H9 (cell line): ENCODE measurements around the gene ARL4D. TPM values are rescaled to one million over a fixed set of nuclear protein-coding genes. Genes with fewer than 3 reads are reported as not detected.

Experiments
- DNase-seq: peaks from one replicate; pipeline ENCODE4 v3.0.0-alpha.2; 2017
- H2AFZ ChIP-seq: one replicate; pipeline ENCODE4 v1.6.1; 2013; ENCODE audit warnings: mild to moderate bottlenecking, low read length, control low read depth, moderate library complexity
- H2AK5ac ChIP-seq: 2 replicates; pipeline ENCODE4 v1.6.1; 2013; ENCODE audit warnings: low read length, control low read depth, mixed read lengths; ENCODE audit not compliant: insufficient read length
- H2BK120ac ChIP-seq: one replicate; pipeline ENCODE4 v1.6.1; 2013; ENCODE audit warnings: low read depth, mild to moderate bottlenecking, low read length, control low read depth, inconsistent platforms; ENCODE audit not compliant: poor library complexity, severe bottlenecking
- H2BK12ac ChIP-seq: 2 replicates; pipeline ENCODE4 v1.6.1; 2013; ENCODE audit warnings: low read length, control low read depth, mixed read lengths, low read depth; ENCODE audit not compliant: insufficient read length
- H2BK15ac ChIP-seq: 2 replicates; pipeline ENCODE4 v1.6.1; 2013; ENCODE audit warnings: low read depth, low read length, control low read depth
- H2BK20ac ChIP-seq: one replicate; pipeline ENCODE4 v1.6.1; 2013; ENCODE audit warnings: low read depth, mild to moderate bottlenecking, low read length, control low read depth, inconsistent platforms; ENCODE audit not compliant: poor library complexity, severe bottlenecking
- H2BK5ac ChIP-seq: 2 replicates; pipeline ENCODE4 v1.6.1; 2013; ENCODE audit warnings: low read length, control low read depth, mixed read lengths; ENCODE audit not compliant: insufficient read length
- H3K14ac ChIP-seq: 2 replicates; pipeline ENCODE4 v1.6.1; 2013; ENCODE audit warnings: low read length, control low read depth; ENCODE audit not compliant: insufficient read depth
- H3K18ac ChIP-seq: 2 replicates; pipeline ENCODE4 v1.6.1; 2013; ENCODE audit warnings: low read depth, mild to moderate bottlenecking, mixed read lengths, low read length, control low read depth; ENCODE audit not compliant: insufficient read length
- H3K23ac ChIP-seq: 2 replicates; pipeline ENCODE4 v1.6.1; 2013; ENCODE audit warnings: low read length, control low read depth, mixed read lengths, low read depth; ENCODE audit not compliant: insufficient read length
- H3K23me2 ChIP-seq: 2 replicates; pipeline ENCODE4 v1.6.1; 2013; ENCODE audit warnings: low read depth, mild to moderate bottlenecking, mixed read lengths, low read length, control low read depth; ENCODE audit not compliant: insufficient read length, poor library complexity, severe bottlenecking
- H3K27ac ChIP-seq: 2 replicates; pipeline ENCODE4 v1.5.1; 2013; ENCODE audit warnings: low read length, control low read depth, mixed read lengths, low read depth; ENCODE audit not compliant: insufficient read length
- H3K27me3 ChIP-seq: 2 replicates; pipeline ENCODE4 v1.6.1; 2013; ENCODE audit warnings: low read length, control low read depth, inconsistent platforms; ENCODE audit not compliant: insufficient read depth
- H3K4ac ChIP-seq: 2 replicates; pipeline ENCODE4 v1.6.1; 2013; ENCODE audit warnings: low read depth, mild to moderate bottlenecking, control low read depth, inconsistent platforms, low read length, moderate library complexity
- H3K4me1 ChIP-seq: 2 replicates; pipeline ENCODE4 v1.6.1; 2013; ENCODE audit warnings: low read length, control low read depth, inconsistent platforms; ENCODE audit not compliant: insufficient read depth
- H3K4me2 ChIP-seq: 2 replicates; pipeline ENCODE4 v1.6.1; 2013; ENCODE audit warnings: low read length, control low read depth, mixed read lengths; ENCODE audit not compliant: insufficient read length, insufficient read depth
- H3K56ac ChIP-seq: 2 replicates; pipeline ENCODE4 v1.6.1; 2013; ENCODE audit warnings: low read depth, mild to moderate bottlenecking, mixed read lengths, low read length, control low read depth; ENCODE audit not compliant: insufficient read length
- H3K79me1 ChIP-seq: 2 replicates; pipeline ENCODE4 v1.6.1; 2013; ENCODE audit warnings: low read depth, mild to moderate bottlenecking, moderate library complexity, low read length, control low read depth, inconsistent platforms; ENCODE audit not compliant: insufficient read depth, poor library complexity, severe bottlenecking
- H3K79me2 ChIP-seq: 2 replicates; pipeline ENCODE4 v1.6.1; 2013; ENCODE audit warnings: low read length, control low read depth, inconsistent platforms; ENCODE audit not compliant: insufficient read depth
- H3K9ac ChIP-seq: 2 replicates; pipeline ENCODE4 v1.6.1; 2013; ENCODE audit warnings: low read length, control low read depth, mixed read lengths; ENCODE audit not compliant: insufficient read length; ENCODE audit errors: extremely low read depth
- H3K9me3 ChIP-seq: one replicate; pipeline ENCODE4 v1.6.1; 2013; ENCODE audit warnings: low read depth, low read length, inconsistent platforms; ENCODE audit not compliant: control insufficient read depth
- H3T11ph ChIP-seq: one replicate; pipeline ENCODE4 v1.6.1; 2013; ENCODE audit warnings: mild to moderate bottlenecking, low read length, control low read depth, inconsistent platforms
- H4K20me1 ChIP-seq: one replicate; pipeline ENCODE4 v1.6.1; 2013; ENCODE audit not compliant: control insufficient read depth, insufficient read length, insufficient read depth
- H4K5ac ChIP-seq: 2 replicates; pipeline ENCODE4 v1.6.1; 2013; ENCODE audit warnings: low read depth, mild to moderate bottlenecking, mixed read lengths, low read length, control low read depth; ENCODE audit not compliant: insufficient read length
- H4K8ac ChIP-seq: replicated peaks from 2 replicates; pipeline ENCODE4 v1.6.1; 2013; ENCODE audit warnings: low read length, control low read depth, mixed read lengths, low read depth; ENCODE audit not compliant: insufficient read length
- H4K91ac ChIP-seq: 2 replicates; pipeline ENCODE4 v1.6.1; 2013; ENCODE audit warnings: low read depth, mild to moderate bottlenecking, moderate library complexity, mixed read lengths, low read length, control low read depth; ENCODE audit not compliant: insufficient read length
- H3K27ac Mint-ChIP-seq, 3 experiments: 2 replicates in 2 of 3; 3 replicates in 1 of 3; pipeline ENCODE4 v1.8.0; 2020 to 2021; ENCODE audit warnings: mixed read lengths in 3 of 3, mild to moderate bottlenecking in 1 of 3, moderate library complexity in 1 of 3
- H3K27me3 Mint-ChIP-seq: 2 replicates; pipeline ENCODE4 v1.8.0; 2021; ENCODE audit warnings: low read depth, mild to moderate bottlenecking, moderate library complexity, mixed read lengths
- H3K36me3 Mint-ChIP-seq, 3 experiments: 2 replicates in 2 of 3; 3 replicates in 1 of 3; pipeline ENCODE4 v1.8.0; 2020 to 2021; ENCODE audit warnings: low read depth in 3 of 3, mixed read lengths in 3 of 3; ENCODE audit not compliant: insufficient read depth in 1 of 3
- H3K4me1 Mint-ChIP-seq, 2 experiments: 2 replicates each; pipeline ENCODE4 v1.8.0; 2020; ENCODE audit warnings: mixed read lengths in 2 of 2
- H3K4me3 Mint-ChIP-seq, 2 experiments: 2 replicates in 1 of 2; 3 replicates in 1 of 2; pipeline ENCODE4 v1.8.0; 2020 to 2021; ENCODE audit warnings: mild to moderate bottlenecking in 2 of 2, mixed read lengths in 2 of 2, moderate library complexity in 1 of 2
- H3K9me3 Mint-ChIP-seq, 2 experiments: 2 replicates in 1 of 2; 3 replicates in 1 of 2; pipeline ENCODE4 v1.8.0; 2020; ENCODE audit warnings: mild to moderate bottlenecking in 2 of 2, mixed read lengths in 2 of 2, moderate library complexity in 1 of 2
- CTCF ChIP-seq: fragments of 200-600 bp; sonication (generic); conservative IDR thresholded peaks from 3 replicates; pipeline ENCODE4 v1.8.0; 2021; ENCODE audit warnings: antibody characterized with exemption, mild to moderate bottlenecking
- WGBS: extraction: QIAGEN DNeasy Blood & Tissue Kit; methylation state at CpG from one replicate; pipeline ENCODE4 v1.1.7; 2013; ENCODE audit warnings: missing lambda C conversion rate, low lambda C conversion rate, mixed read lengths; ENCODE audit not compliant: insufficient read length; ENCODE audit errors: extremely low coverage; 5-methylcytosine and 5-hydroxymethylcytosine counted together
- total RNA-seq: library from RNA; stranded (reverse); gene quantifications from 2 replicates; pipeline ENCODE4 v1.2.1, GENCODE V29; 2021

ARL4D gene
- total RNA-seq, 1 experiment from 2014 or later = 6.2 TPM

- Histone ChIP-seq H2AFZ (no peak overlapping the region), H3K79me1 (no peaks in the 10 kb centered on the region), H2BK15ac (no peak overlapping the region), H3K9me3 (no peaks in the 10 kb centered on the region), H3K4me1 (no peaks in the 10 kb centered on the region; the same call in 1 of the 2 replicates), H4K20me1 (no peaks in the 10 kb centered on the region), H3K14ac (no peak overlapping the region), H3K27ac (no peak overlapping the region), H2BK20ac (no peak overlapping the region), H4K5ac (no peak overlapping the region), H3K79me2 (no peaks in the 10 kb centered on the region), H3K4me2 (no peak overlapping the region), H2BK5ac (no peak overlapping the region), H3K23ac (no peak overlapping the region), H3K9ac (no peak overlapping the region), H3T11ph (no peak overlapping the region), H2AK5ac (no peak overlapping the region), H3K56ac (no peak overlapping the region), H3K4ac (no peak overlapping the region), H3K23me2 (peaks cover 12% of the 10 kb centered on the region), H2BK12ac (no peak overlapping the region), H4K91ac (no peak overlapping the region), H4K8ac (no peak overlapping the region), H3K18ac (peak overlapping the region; percentile 30), H3K27me3 (no peaks in the 10 kb centered on the region), H2BK120ac (no peak overlapping the region)
- Mint-ChIP-seq H3K27me3 (peaks cover 3% of the 10 kb centered on the region), H3K36me3 (peaks cover 2 to 13% (median 11%) of the 10 kb centered on the region in 3 experiments; a peak in 6 of 7 replicates), H3K27ac (no peak overlapping the region), H3K4me3 (no peak overlapping the region), H3K9me3 (peaks cover 13 to 18% of the 10 kb centered on the region in 2 experiments), H3K4me1 (peaks cover 12 to 13% of the 10 kb centered on the region in 2 experiments)
- no CpG with 5 or more reads among the region's 2 CpGs for WGBS
- no peak for TF ChIP-seq CTCF
- no peak for DNase-seq
Measured at GRCh38 chr17:43384476-43384862, 14.3 kb upstream of the ARL4D start.
